Mucosa of rectum (tissue), 2 donors: Measurements from ENCODE around the gene RSPO1.
"Not testable (repeated sequence)": the region's sequence is repeated elsewhere in the genome, so short reads cannot be mapped to it uniquely, and the experiment has no call there.

Source experiments
- H3K27ac ChIP-seq, 2 donors: one replicate each; pipeline ENCODE4 v1.7.0; 2013; ENCODE audit warnings: inconsistent platforms in 2 of 2, low read depth in 2 of 2, low read length in 2 of 2
- H3K27me3 ChIP-seq, 2 donors: one replicate each; pipeline ENCODE4 v1.7.0; 2013; ENCODE audit warnings: low read length in 2 of 2; ENCODE audit not compliant: control insufficient read depth in 2 of 2, insufficient read depth in 2 of 2
- H3K36me3 ChIP-seq, 2 donors: one replicate each; pipeline ENCODE4 v1.7.0; 2013; ENCODE audit warnings: low read length in 2 of 2; ENCODE audit not compliant: control insufficient read depth in 2 of 2, insufficient read depth in 2 of 2
- H3K4me1 ChIP-seq, 2 donors: one replicate each; pipeline ENCODE4 v1.7.0; 2013; ENCODE audit warnings: low read length in 2 of 2, mild to moderate bottlenecking in 1 of 2; ENCODE audit not compliant: control insufficient read depth in 2 of 2, insufficient read depth in 2 of 2
- H3K4me3 ChIP-seq, 2 donors: one replicate each; pipeline ENCODE4 v1.7.0; 2013; ENCODE audit warnings: low read length in 2 of 2
- H3K9ac ChIP-seq, 2 donors: one replicate each; pipeline ENCODE4 v1.7.0; 2013; ENCODE audit warnings: low read length in 2 of 2, low read depth in 1 of 2, mild to moderate bottlenecking in 1 of 2
- H3K9me3 ChIP-seq, 2 donors: one replicate each; pipeline ENCODE4 v1.7.0; 2013; ENCODE audit warnings: low read length in 2 of 2; ENCODE audit not compliant: control insufficient read depth in 2 of 2
- donor health status: healthy.
- donor health status: Normal muscosa, but diverticular disease.

Gene RSPO1

DNA sequence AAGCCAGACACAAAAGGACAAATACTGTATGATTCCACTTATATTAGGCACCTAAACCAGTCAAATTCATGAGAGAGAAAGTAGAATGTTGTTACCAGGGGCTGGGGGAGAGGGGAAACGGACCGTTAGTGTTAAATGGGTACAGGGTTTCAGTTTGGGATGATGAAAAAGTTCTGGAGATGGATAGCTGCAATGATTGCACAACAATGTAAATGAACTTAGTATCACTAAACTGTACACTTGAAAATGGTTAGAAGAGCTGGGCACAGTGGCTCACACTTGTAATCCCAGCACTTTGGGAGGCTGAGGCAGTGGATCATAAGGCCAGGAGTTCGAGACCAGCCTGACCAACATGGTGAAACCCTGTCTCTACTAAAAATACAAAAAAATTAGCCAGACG, 50.1 kb downstream of the RSPO1 start:
- H3K27ac ChIP-seq, H3K4me1 ChIP-seq, H3K4me3 ChIP-seq, H3K9me3 ChIP-seq, H3K27me3 ChIP-seq, H3K9ac ChIP-seq: not testable (repeated sequence)
- peaks cover 59 to 62% of the 10 kb centered on the region in 2 donors for H3K36me3 ChIP-seq

DNA sequence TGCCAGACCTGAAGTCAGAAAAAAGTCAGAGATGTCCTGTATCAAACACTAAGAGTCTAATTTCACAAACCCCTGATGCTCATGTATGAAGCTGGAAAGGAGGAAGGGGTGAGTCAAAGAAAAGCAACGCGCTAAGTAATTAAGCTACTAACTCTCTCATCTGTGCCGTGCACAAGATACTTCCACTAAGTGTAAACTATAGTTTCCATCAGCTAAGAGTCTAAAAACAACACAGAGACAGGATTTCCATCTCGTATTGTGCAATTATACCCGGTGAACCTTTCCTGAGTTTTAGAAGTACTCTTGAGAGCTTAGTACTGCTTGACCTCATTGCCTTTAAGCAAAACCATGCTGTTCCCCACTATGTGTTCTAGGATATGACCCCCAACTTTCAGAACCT, 59.0 kb downstream of the RSPO1 start:
- H3K27me3 ChIP-seq: no peaks in the 10 kb centered on the region
- no peak overlapping the region for H3K27ac ChIP-seq
- H3K4me3 ChIP-seq: no peak overlapping the region
- no peak overlapping the region for H3K9ac ChIP-seq
- H3K4me1 ChIP-seq: no peaks in the 10 kb centered on the region
- H3K36me3 ChIP-seq: peaks cover 72 to 79% of the 10 kb centered on the region in 2 donors
- no peaks in the 10 kb centered on the region for H3K9me3 ChIP-seq

DNA sequence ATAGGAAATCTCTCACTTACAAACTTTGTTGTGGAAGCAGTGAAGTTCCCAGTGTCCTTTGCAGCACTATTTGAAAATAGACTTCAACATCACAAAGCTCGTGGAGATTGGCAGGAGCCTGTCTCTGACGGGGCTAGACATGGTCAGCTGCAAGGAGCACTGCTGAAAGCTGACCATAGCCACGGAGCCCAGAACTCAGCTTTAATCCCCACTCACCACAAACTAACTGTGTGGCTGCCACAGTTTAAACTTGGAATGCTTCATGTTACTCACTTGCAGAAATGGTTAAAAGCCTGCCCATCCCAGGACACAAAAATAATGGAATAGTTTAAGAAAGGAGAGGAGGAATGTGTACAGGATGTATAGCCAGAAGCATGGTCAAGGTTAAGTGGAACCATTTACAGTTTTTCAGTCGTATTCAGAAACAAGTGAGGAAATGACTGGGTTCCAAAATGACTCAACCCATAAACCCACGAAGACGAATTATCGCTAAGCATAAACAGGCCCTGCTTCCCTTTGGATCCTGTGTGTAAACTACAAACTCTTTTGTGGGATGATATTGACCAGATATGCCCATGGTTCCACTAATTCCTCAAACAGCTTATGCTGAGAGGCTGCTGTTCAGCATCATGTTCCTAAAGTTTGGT, 59.7 kb downstream of the RSPO1 start:
- no peak overlapping the region for H3K4me3 ChIP-seq
- no peak overlapping the region for H3K27ac ChIP-seq
- no peak overlapping the region for H3K9ac ChIP-seq
- no peaks in the 10 kb centered on the region for H3K9me3 ChIP-seq
- no peaks in the 10 kb centered on the region for H3K4me1 ChIP-seq
- no peaks in the 10 kb centered on the region for H3K27me3 ChIP-seq
- H3K36me3 ChIP-seq: peaks cover 72 to 77% of the 10 kb centered on the region in 2 donors

DNA sequence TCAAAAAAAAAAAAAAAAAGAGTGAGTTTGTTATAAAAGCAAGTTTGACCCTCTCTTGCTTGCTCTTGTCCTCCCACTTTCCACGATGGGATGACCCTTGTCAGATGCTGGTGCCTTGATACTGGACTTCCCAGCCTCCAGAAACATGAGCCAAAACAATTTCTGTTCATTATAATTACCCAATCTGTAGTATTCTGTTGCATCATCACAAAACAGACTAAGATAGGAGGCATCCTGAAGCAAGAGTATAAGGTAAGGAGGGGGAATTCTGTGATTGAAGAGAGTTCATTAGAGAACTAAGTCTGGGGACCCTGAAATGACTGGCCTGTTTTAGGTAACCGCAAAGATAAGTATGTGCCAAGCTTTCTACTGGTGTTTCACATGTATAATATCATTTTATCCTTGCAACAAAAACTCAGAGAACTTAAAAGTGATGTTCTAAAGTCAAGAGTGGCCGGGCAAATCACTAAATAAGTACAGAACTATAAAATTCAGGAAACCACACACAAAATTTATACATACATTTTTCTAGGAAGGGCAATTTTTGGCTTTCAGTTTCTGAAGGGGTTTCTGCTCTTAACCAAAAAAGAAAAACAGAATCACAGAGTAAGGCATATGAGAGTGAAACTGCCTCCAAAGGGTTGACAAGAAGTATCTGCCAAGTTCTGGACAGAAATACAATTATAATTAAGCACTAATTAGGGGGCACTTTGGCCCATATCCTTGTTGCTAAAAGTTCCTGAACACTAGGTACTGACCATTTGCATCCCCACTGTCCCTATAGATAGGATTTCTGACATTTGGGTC, 64.0 kb downstream of the RSPO1 start:
- H3K27me3 ChIP-seq: no peaks in the 10 kb centered on the region
- peaks cover 88 to 94% of the 10 kb centered on the region in 2 donors for H3K36me3 ChIP-seq
- H3K4me1 ChIP-seq: no peaks in the 10 kb centered on the region
- H3K27ac ChIP-seq: no peak overlapping the region
- H3K4me3 ChIP-seq: no peak overlapping the region
- no peaks in the 10 kb centered on the region for H3K9me3 ChIP-seq
- H3K9ac ChIP-seq: no peak overlapping the region

DNA sequence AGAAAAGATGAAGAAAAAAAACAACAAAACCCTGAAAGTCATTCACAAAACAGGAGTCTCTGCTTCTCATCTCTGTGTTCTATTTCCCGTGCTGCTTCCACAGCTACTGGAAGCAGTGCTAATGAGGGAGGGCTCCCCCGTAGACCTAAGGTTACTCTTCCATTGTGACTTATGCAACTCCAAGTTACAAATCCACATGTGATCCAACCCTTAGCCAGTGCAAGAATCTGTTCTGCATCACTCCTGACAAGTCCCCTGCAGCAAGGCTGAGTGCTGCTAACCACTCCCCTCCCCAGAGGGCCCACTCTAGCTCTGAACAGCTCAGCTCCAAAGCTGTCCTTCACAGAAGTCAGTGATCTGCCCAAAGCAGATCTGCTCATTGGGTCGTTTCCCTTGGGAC, 67.7 kb downstream of the RSPO1 start:
- Histone ChIP-seq H3K4me1 (peaks cover 0 to 5% of the 10 kb centered on the region in 2 donors), H3K9me3 (no peaks in the 10 kb centered on the region), H3K4me3 (no peak overlapping the region), H3K36me3 (peaks cover 65 to 72% of the 10 kb centered on the region in 2 donors), H3K27me3 (no peaks in the 10 kb centered on the region), H3K27ac (no peak overlapping the region), H3K9ac (no peak overlapping the region)

DNA sequence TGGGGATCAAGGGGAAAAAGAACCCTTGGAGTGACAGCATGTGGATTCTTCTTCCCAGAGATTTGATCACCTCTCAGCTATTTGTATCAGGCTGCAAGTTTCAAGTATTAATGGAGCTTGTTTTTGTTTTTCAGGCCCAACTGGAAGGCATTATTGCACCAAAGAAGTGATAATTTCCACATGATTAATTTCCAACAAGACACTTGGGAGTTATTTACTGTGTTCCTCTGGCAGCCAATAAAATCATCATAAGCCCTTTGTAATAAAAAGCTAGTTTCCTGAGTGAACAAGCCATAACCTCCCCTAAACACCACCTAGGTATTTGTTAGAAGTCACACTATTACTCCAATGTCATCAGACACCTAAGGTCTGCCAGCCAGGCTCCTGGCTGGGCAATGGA, 69.8 kb downstream of the RSPO1 start:
- peaks cover 0 to 5% of the 10 kb centered on the region in 2 donors for H3K4me1 ChIP-seq
- no peaks in the 10 kb centered on the region for H3K27me3 ChIP-seq
- H3K36me3 ChIP-seq: peaks cover 47 to 54% of the 10 kb centered on the region in 2 donors

DNA sequence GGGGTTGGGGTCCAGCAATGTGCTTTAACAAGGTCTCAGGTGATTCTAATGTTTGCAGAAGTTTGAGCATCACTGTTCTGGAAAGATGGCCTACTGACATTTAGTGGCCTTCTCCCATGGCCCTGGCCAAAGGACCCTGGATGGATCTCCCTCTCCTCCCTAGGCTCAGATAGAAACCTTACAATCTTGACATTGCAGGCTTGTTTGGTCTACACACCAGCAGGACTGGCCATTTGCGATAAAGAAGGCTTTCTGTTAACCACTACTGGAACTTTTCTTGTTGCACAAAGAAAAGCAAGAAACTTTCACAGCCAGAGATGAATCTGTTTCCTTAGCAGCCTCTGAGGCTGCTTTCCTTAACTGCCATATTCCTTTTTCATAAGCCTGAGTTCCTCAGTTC, 71.7 kb downstream of the RSPO1 start:
- no peak overlapping the region for H3K27ac ChIP-seq
- peaks cover 31 to 35% of the 10 kb centered on the region in 2 donors for H3K36me3 ChIP-seq

More for the DNA sequence above, 69.8 kb downstream of the RSPO1 start:
- Histone ChIP-seq H3K9me3 (no peaks in the 10 kb centered on the region), H3K9ac (no peak overlapping the region), H3K27ac (no peak overlapping the region), H3K4me3 (no peak overlapping the region)

More for the DNA sequence above, 71.7 kb downstream of the RSPO1 start:
- Histone ChIP-seq H3K4me1 (peaks cover 0 to 5% of the 10 kb centered on the region in 2 donors), H3K9me3 (no peaks in the 10 kb centered on the region), H3K9ac (no peak overlapping the region), H3K27me3 (no peaks in the 10 kb centered on the region), H3K4me3 (no peak overlapping the region)
